HepG2 (cell line): ENCODE measurements around the gene SEC14L5. TPM values are rescaled to one million over a fixed set of nuclear protein-coding genes. Genes with fewer than 3 reads are reported as not detected.
A peak's percentile ranks its signal among the peaks of the same experiment; 100 is the strongest.

Experiments
- CHD4 ChIP-seq: fragments of 200-600 bp; sonication (generic); IDR thresholded peaks from 2 replicates; pipeline ENCODE4 v1.7.0; 2017; ENCODE audit warnings: mild to moderate bottlenecking, low read length, borderline replicate concordance
- EED ChIP-seq: sonication (generic); formaldehyde crosslinking; IDR thresholded peaks from 2 replicates; pipeline ENCODE4 v1.5.0; 2020; ENCODE audit warnings: mild to moderate bottlenecking, missing genetic modification reagents
- ERF ChIP-seq: IDR thresholded peaks from 2 replicates; pipeline ENCODE4 v1.6.1; 2018; ENCODE audit warnings: missing biosample characterization, missing genetic modification reagents
- JUND ChIP-seq: sonication (generic); formaldehyde crosslinking; IDR thresholded peaks from 2 replicates; pipeline ENCODE4 v1.8.0; 2022; ENCODE audit warnings: mild to moderate bottlenecking, missing genetic modification reagents
- KDM1A ChIP-seq: IDR thresholded peaks from 2 replicates; pipeline ENCODE4 v1.6.1; 2016; ENCODE audit warnings: missing compliant biosample characterization
- KLF11 ChIP-seq: IDR thresholded peaks from 2 replicates; pipeline ENCODE4 v1.6.1; 2016; ENCODE audit warnings: missing compliant biosample characterization
- NFKBIZ ChIP-seq: IDR thresholded peaks from 2 replicates; pipeline ENCODE4 v1.6.1; 2018; ENCODE audit warnings: missing genetic modification reagents, missing compliant biosample characterization
- NR2F2 ChIP-seq: IDR thresholded peaks from 2 replicates; pipeline ENCODE4 v1.6.1; 2012; ENCODE audit warnings: low read depth, inconsistent platforms, borderline replicate concordance
- RAD21 ChIP-seq: fragments of 450-650 bp; formaldehyde crosslinking; IDR thresholded peaks from 2 replicates; pipeline ENCODE4 v1.5.0; 2020; ENCODE audit warnings: mild to moderate bottlenecking
- ZEB1 ChIP-seq: IDR thresholded peaks from 2 replicates; pipeline ENCODE4 v1.6.1; 2012; ENCODE audit warnings: mild to moderate bottlenecking, low read depth, inconsistent platforms; ENCODE audit not compliant: insufficient replicate concordance
- ZMYM3 ChIP-seq: sonication (generic); formaldehyde crosslinking; IDR thresholded peaks from 2 replicates; pipeline ENCODE4 v1.5.1; 2020; ENCODE audit warnings: mild to moderate bottlenecking, missing genetic modification reagents
- ZNF350 ChIP-seq: sonication (generic); formaldehyde crosslinking; IDR thresholded peaks from 2 replicates; pipeline ENCODE4 v1.4.0; 2020; ENCODE audit warnings: mild to moderate bottlenecking, low read depth, missing genetic modification reagents, borderline replicate concordance
- ZNF816 ChIP-seq: sonication (generic); formaldehyde crosslinking; IDR thresholded peaks from 2 replicates; pipeline ENCODE4 v1.8.0; 2022; ENCODE audit warnings: missing genetic modification reagents, mild to moderate bottlenecking, borderline replicate concordance
- ZSCAN21 ChIP-seq: sonication (generic); formaldehyde crosslinking; IDR thresholded peaks from 2 replicates; pipeline ENCODE4 v1.8.0; 2022; ENCODE audit warnings: mild to moderate bottlenecking, missing genetic modification reagents, moderate library complexity, borderline replicate concordance
- polyA plus RNA-seq, 8 experiments: library from polyadenylated mRNA; depleted of rRNA in 3 of 8; stranded (reverse) in 7 of 8; unstranded in 1 of 8; fragments of >200 nt; fragmentation: Illumina TruSeq in 4 of 8; extraction: Trizol in 4 of 8; gene quantifications; 2 replicates each; pipeline versions ENCODE4 v1.2.1 to v1.2.3, GENCODE V29; 2011 to 2016; ENCODE audit warnings: low read depth in 4 of 8, missing spikeins in 1 of 8, mixed read lengths in 1 of 8; ENCODE audit not compliant: insufficient read depth in 1 of 8
- total RNA-seq, 5 experiments: library from RNA; depleted of rRNA; stranded (reverse); fragments of >200 nt; fragmentation: Illumina TruSeq; extraction: Trizol; gene quantifications; 2 replicates each; pipeline ENCODE4 v1.2.3, GENCODE V29; 2016; ENCODE audit warnings: low read depth in 1 of 5
- TF ChIP-seq, protein P1 (sequence below): sonication (generic); formaldehyde crosslinking; IDR thresholded peaks from 2 replicates; pipeline ENCODE4 v1.5.0; 2020; ENCODE audit warnings: mild to moderate bottlenecking, missing genetic modification reagents, borderline replicate concordance
- TF ChIP-seq, protein P2 (sequence below): IDR thresholded peaks from 2 replicates; pipeline ENCODE4 v1.6.1; 2016; ENCODE audit warnings: low read depth
- TF ChIP-seq, protein P3 (sequence below): sonication (generic); formaldehyde crosslinking; IDR thresholded peaks from 2 replicates; pipeline ENCODE4 v1.5.0; 2020; ENCODE audit warnings: missing genetic modification reagents, mild to moderate bottlenecking, borderline replicate concordance
- TF ChIP-seq, protein P4 (sequence below): IDR thresholded peaks from 2 replicates; pipeline ENCODE4 v1.6.1; 2016; ENCODE audit warnings: low read depth, borderline replicate concordance
- TF ChIP-seq, protein P5 (sequence below): sonication (generic); formaldehyde crosslinking; IDR thresholded peaks from 2 replicates; pipeline ENCODE4 v1.5.0; 2020; ENCODE audit warnings: missing genetic modification reagents

Gene SEC14L5
- total and polyA plus RNA-seq, 2 of the 13 experiments (the other 11 are each of a cell fraction or from before 2014, with no cell fraction given) = 0.40 to 0.42 TPM

DNA sequence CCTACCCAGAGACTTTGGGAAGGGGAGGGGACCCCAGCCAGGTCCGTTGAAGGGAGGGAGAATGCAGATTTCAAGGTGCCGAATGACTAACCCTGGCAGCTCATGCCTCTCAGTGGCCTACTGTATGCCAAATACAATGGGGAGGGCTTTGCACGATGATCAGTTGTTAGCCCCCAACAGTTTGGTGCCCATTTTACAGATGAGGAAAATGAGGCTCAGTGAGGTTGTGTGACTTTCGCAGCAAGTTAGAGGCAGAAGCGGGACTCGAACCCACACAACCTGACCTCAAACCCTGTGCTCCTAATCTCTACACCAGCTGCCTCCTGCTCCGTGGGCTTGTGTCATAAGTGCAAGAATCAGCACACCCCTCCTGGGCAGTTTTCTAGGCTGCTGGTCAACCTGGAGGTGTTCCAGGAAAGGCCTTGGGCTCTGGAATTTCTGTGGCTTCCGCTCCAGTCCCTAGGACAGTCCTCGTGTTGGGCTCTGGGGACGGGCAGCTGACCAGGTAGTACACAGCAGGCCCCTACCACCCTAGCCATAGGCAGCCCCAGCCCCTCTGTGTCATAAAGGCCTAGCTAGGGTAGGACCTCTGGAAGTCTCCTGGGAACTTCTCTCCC, 87.5 kb downstream of the SEC14L5 start (continued):
- TF ChIP-seq, protein P1, sequence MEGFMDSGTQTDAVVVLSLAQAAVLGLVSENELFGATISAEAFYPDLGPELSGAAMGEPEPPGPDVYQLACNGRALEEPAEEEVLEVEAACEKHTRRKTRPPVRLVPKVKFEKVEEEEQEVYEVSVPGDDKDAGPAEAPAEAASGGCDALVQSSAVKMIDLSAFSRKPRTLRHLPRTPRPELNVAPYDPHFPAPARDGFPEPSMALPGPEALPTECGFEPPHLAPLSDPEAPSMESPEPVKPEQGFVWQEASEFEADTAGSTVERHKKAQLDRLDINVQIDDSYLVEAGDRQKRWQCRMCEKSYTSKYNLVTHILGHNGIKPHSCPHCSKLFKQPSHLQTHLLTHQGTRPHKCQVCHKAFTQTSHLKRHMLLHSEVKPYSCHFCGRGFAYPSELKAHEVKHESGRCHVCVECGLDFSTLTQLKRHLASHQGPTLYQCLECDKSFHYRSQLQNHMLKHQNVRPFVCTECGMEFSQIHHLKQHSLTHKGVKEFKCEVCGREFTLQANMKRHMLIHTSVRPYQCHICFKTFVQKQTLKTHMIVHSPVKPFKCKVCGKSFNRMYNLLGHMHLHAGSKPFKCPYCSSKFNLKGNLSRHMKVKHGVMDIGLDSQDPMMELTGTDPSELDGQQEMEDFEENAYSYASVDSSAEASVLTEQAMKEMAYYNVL (CRISPR knock-in tag) = no peak
- TF ChIP-seq ERF (CRISPR knock-in tag) = no peak
- TF ChIP-seq RAD21 (CRISPR knock-in tag) = no peak
- TF ChIP-seq JUND (CRISPR knock-in tag) = no peak
- TF ChIP-seq ZNF350 (CRISPR knock-in tag) = no peak
- no peak for TF ChIP-seq KLF11 (CRISPR knock-in tag)
- no peak for TF ChIP-seq NR2F2
- TF ChIP-seq, protein P2, sequence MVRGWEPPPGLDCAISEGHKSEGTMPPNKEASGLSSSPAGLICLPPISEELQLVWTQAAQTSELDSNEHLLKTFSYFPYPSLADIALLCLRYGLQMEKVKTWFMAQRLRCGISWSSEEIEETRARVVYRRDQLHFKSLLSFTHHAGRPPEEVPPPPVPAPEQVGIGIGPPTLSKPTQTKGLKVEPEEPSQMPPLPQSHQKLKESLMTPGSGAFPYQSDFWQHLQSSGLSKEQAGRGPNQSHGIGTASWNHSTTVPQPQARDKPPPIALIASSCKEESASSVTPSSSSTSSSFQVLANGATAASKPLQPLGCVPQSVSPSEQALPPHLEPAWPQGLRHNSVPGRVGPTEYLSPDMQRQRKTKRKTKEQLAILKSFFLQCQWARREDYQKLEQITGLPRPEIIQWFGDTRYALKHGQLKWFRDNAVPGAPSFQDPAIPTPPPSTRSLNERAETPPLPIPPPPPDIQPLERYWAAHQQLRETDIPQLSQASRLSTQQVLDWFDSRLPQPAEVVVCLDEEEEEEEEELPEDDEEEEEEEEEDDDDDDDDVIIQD = no peak
- TF ChIP-seq KDM1A (CRISPR knock-in tag) = 0 out of 2 replicates have a peak, but pooled peaks have one; percentile 33
- 0 out of 2 replicates have a peak, but pooled peaks have one; percentile 54 for TF ChIP-seq EED
- TF ChIP-seq ZMYM3 (CRISPR knock-in tag) = peak; percentile 82; the same call in 1 of the 2 replicates
- peak; percentile 79; the same call in 1 of the 2 replicates for TF ChIP-seq CHD4
- TF ChIP-seq, protein P3, sequence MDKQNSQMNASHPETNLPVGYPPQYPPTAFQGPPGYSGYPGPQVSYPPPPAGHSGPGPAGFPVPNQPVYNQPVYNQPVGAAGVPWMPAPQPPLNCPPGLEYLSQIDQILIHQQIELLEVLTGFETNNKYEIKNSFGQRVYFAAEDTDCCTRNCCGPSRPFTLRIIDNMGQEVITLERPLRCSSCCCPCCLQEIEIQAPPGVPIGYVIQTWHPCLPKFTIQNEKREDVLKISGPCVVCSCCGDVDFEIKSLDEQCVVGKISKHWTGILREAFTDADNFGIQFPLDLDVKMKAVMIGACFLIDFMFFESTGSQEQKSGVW (CRISPR knock-in tag) = no peak
- no peak for TF ChIP-seq ZNF816 (CRISPR knock-in tag)
- TF ChIP-seq ZSCAN21 (CRISPR knock-in tag) = peak; percentile 47; the same call in 1 of the 2 replicates
- TF ChIP-seq, protein P4, sequence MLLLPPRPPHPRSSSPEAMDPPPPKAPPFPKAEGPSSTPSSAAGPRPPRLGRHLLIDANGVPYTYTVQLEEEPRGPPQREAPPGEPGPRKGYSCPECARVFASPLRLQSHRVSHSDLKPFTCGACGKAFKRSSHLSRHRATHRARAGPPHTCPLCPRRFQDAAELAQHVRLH = 0 out of 2 replicates have a peak, but pooled peaks have one; percentile 19
- no peak for TF ChIP-seq ZEB1
- TF ChIP-seq NFKBIZ (CRISPR knock-in tag) = no peak
- TF ChIP-seq, protein P5, sequence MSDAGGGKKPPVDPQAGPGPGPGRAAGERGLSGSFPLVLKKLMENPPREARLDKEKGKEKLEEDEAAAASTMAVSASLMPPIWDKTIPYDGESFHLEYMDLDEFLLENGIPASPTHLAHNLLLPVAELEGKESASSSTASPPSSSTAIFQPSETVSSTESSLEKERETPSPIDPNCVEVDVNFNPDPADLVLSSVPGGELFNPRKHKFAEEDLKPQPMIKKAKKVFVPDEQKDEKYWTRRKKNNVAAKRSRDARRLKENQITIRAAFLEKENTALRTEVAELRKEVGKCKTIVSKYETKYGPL = no peak
